ENCODE measurements around the gene NCOA1.

NCOA1 gene

GRCh38 chr2:24708537-24709152, 217.6 kb downstream of the NCOA1 start:
- no peak for DNase-seq

- no peak for DNase-seq
Measured at GRCh38 chr2:24710806-24711205, 219.8 kb downstream of the NCOA1 start.

GRCh38 chr2:24711865-24712264, 220.8 kb downstream of the NCOA1 start:
- no peak for DNase-seq

GRCh38 chr2:24712296-24712695, 221.2 kb downstream of the NCOA1 start:
- no peak for DNase-seq

GRCh38 chr2:24717263-24717951, 226.4 kb downstream of the NCOA1 start:
- DNase-seq = no peak

GRCh38 chr2:24720310-24720709, 229.3 kb downstream of the NCOA1 start:
- no peak for DNase-seq

GRCh38 chr2:24721470-24721869, 230.4 kb downstream of the NCOA1 start:
- no peak for DNase-seq

GRCh38 chr2:24722141-24722790, 231.2 kb downstream of the NCOA1 start:
- DNase-seq = no peak

GRCh38 chr2:24723191-24723590, 232.1 kb downstream of the NCOA1 start:
- no peak for DNase-seq

- DNase-seq = no peak
Measured at GRCh38 chr2:24723665-24724064, 232.6 kb downstream of the NCOA1 start.

GRCh38 chr2:24724111-24724775, 233.2 kb downstream of the NCOA1 start:
- no peak for DNase-seq

GRCh38 chr2:24725956-24726355, 234.9 kb downstream of the NCOA1 start:
- no peak for DNase-seq

- DNase-seq = no peak
Measured at GRCh38 chr2:24730481-24730880, 239.4 kb downstream of the NCOA1 start.

GRCh38 chr2:24731040-24731439, 240.0 kb downstream of the NCOA1 start:
- no peak for DNase-seq

- no peak for DNase-seq
Measured at GRCh38 chr2:24731923-24732322, 240.9 kb downstream of the NCOA1 start.

- no peak for DNase-seq
Measured at GRCh38 chr2:24734741-24735140, 243.7 kb downstream of the NCOA1 start.

- no peak for DNase-seq
Measured at GRCh38 chr2:24739354-24740025, 248.4 kb downstream of the NCOA1 start.

- DNase-seq = no peak
Measured at GRCh38 chr2:24740142-24740541, 249.1 kb downstream of the NCOA1 start.

- DNase-seq = no peak
Measured at GRCh38 chr2:24742730-24743129, 251.7 kb downstream of the NCOA1 start.

- no peak for DNase-seq
Measured at GRCh38 chr2:24743924-24744323, 252.9 kb downstream of the NCOA1 start.

- no peak for DNase-seq
Measured at GRCh38 chr2:24744356-24744755, 253.3 kb downstream of the NCOA1 start.

- no peak for DNase-seq
Measured at GRCh38 chr2:24745825-24746224, 254.8 kb downstream of the NCOA1 start.

GRCh38 chr2:24747299-24747698, 256.2 kb downstream of the NCOA1 start:
- no peak for DNase-seq
